Peyer's patch (tissue), 4 donors: Measurements from ENCODE around the gene PIP4P1.

ENCODE experiments used
- POLR2A ChIP-seq, 2 donors: fragments of 450-650 bp; IDR thresholded peaks; one replicate each; pipeline ENCODE4 v1.5.1; 2017; ENCODE audit warnings: antibody characterized with exemption in 2 of 2, mild to moderate bottlenecking in 2 of 2, moderate library complexity in 2 of 2
- TF ChIP-seq, protein P1 (sequence below), 6 experiments: fragments of 450-650 bp in 4 of 6; fragments of 200-600 bp in 2 of 6; sonication (generic) in 1 of 6; IDR thresholded peaks; one replicate each; pipeline ENCODE4 v1.5.1; 2017 to 2019; ENCODE audit warnings: antibody characterized with exemption in 6 of 6, mild to moderate bottlenecking in 3 of 6, moderate library complexity in 1 of 6

- TF ChIP-seq, protein P1, sequence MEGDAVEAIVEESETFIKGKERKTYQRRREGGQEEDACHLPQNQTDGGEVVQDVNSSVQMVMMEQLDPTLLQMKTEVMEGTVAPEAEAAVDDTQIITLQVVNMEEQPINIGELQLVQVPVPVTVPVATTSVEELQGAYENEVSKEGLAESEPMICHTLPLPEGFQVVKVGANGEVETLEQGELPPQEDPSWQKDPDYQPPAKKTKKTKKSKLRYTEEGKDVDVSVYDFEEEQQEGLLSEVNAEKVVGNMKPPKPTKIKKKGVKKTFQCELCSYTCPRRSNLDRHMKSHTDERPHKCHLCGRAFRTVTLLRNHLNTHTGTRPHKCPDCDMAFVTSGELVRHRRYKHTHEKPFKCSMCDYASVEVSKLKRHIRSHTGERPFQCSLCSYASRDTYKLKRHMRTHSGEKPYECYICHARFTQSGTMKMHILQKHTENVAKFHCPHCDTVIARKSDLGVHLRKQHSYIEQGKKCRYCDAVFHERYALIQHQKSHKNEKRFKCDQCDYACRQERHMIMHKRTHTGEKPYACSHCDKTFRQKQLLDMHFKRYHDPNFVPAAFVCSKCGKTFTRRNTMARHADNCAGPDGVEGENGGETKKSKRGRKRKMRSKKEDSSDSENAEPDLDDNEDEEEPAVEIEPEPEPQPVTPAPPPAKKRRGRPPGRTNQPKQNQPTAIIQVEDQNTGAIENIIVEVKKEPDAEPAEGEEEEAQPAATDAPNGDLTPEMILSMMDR (IDR thresholded peaks at IDR 0.05): no peak
- TF ChIP-seq POLR2A (IDR thresholded peaks at IDR 0.05): no peak
Observed at GRCh38 chr14:20421267-20421666, 40.0 kb downstream of the PIP4P1 start.
